HepG2 (cell line): Measurements from ENCODE around the gene STAT6. TPM values are rescaled to one million over a fixed set of nuclear protein-coding genes. Genes with fewer than 3 reads are reported as not detected.

Source experiments
- ATAC-seq: fragments of 200-7000 bp; cut with Tn5 transposase; 3 replicates; pipeline ENCODE4 v1.9.1; 2020; ENCODE audit warnings: mild to moderate bottlenecking, moderate library complexity
- BruUV-seq: library from RNA; stranded (reverse); fragments of 400-500 nt; replicated peaks from 2 replicates; lab custom pipeline; 2021; lab: Mats Ljungman, UMichigan
- CTCF ChIA-PET: fragments of 300-600 bp; formaldehyde crosslinking; extraction: SDS; loops from one replicate; lab custom pipeline; 2021; ENCODE audit warnings: low total read pairs, inconsistent platforms, low intra/inter-chr PET ratio; lab: Yijun Ruan, JAX
- POLR2A ChIA-PET: fragments of 350-600 bp; sonication (Branson Sonifier 250); formaldehyde crosslinking; loops from one replicate; lab custom pipeline; 2020; ENCODE audit warnings: antibody characterized with exemption, inconsistent platforms; lab: Yijun Ruan, JAX
- DNase-seq: peaks from one replicate; pipeline ENCODE4 v3.0.0-alpha.2; 2015; ENCODE audit warnings: low spot score
- FAIRE-seq: peaks from 3 replicates; lab custom pipeline; 2011; peaks lifted over from hg19 to GRCh38; lab: Jason Lieb, UNC
- H2AFZ ChIP-seq: one replicate; pipeline ENCODE4 v1.6.1; 2011; ENCODE audit warnings: low read length, inconsistent platforms
- H3K27ac ChIP-seq: fragments of 300-600 bp; 3 replicates; pipeline ENCODE4 v1.8.0; 2011; ENCODE audit warnings: mixed run types, mild to moderate bottlenecking, mixed read lengths, low read length, inconsistent platforms; ENCODE audit not compliant: insufficient read depth; ENCODE audit errors: extremely low read length
- H3K27me3 ChIP-seq, 2 experiments: fragments of 200-600 bp in 1 of 2; 2 replicates in 1 of 2; 3 replicates in 1 of 2; pipeline versions ENCODE4 v1.6.0 to v1.8.0; 2011; ENCODE audit warnings: low read length in 2 of 2, mild to moderate bottlenecking in 2 of 2, moderate library complexity in 2 of 2, inconsistent platforms in 1 of 2; ENCODE audit not compliant: insufficient read depth in 2 of 2, control insufficient read depth in 1 of 2
- H3K36me3 ChIP-seq, 2 experiments: fragments of 200-600 bp in 1 of 2; replicated peaks in 1 of 2; 2 replicates in 1 of 2; 3 replicates in 1 of 2; pipeline versions ENCODE4 v1.5.1 to v1.8.0; 2011; ENCODE audit warnings: low read length in 2 of 2, inconsistent platforms in 1 of 2; ENCODE audit not compliant: insufficient read depth in 2 of 2, control insufficient read depth in 1 of 2
- H3K4me1 ChIP-seq: 2 replicates; pipeline ENCODE4 v1.5.1; 2012; ENCODE audit warnings: low read length, inconsistent platforms; ENCODE audit not compliant: insufficient read depth
- H3K4me2 ChIP-seq: 2 replicates; pipeline ENCODE4 v1.6.0; 2011; ENCODE audit warnings: low read depth, low read length, inconsistent platforms
- H3K4me3 ChIP-seq, 3 experiments: fragments of 200-600 bp in 1 of 3; sonication (generic), shearing (Covaris generic) in 1 of 3; replicated peaks in 1 of 3; 2 replicates each; pipeline ENCODE4 v1.5.1; 2011 to 2016; ENCODE audit warnings: low read length in 3 of 3, inconsistent platforms in 2 of 3, low read depth in 2 of 3, mild to moderate bottlenecking in 2 of 3, control low read depth in 1 of 3, mixed read lengths in 1 of 3; ENCODE audit not compliant: insufficient read depth in 1 of 3
- H3K79me2 ChIP-seq: one replicate; pipeline ENCODE4 v1.6.1; 2011; ENCODE audit warnings: low read length, inconsistent platforms; ENCODE audit not compliant: insufficient read depth
- H3K9ac ChIP-seq: 2 replicates; pipeline ENCODE4 v1.6.0; 2011; ENCODE audit warnings: mild to moderate bottlenecking, low read depth, low read length, inconsistent platforms; ENCODE audit not compliant: insufficient read depth
- H3K9me3 ChIP-seq: 2 replicates; pipeline ENCODE4 v1.5.1; 2012; ENCODE audit warnings: mild to moderate bottlenecking, low read length
- H4K20me1 ChIP-seq: 2 replicates; pipeline ENCODE4 v1.6.0; 2011; ENCODE audit warnings: inconsistent platforms, mild to moderate bottlenecking, low read length, moderate library complexity; ENCODE audit not compliant: insufficient read depth
- BRF2 ChIP-seq: sonication (generic); formaldehyde crosslinking; IDR thresholded peaks from 2 replicates; pipeline ENCODE4 v1.8.1; 2022; ENCODE audit warnings: mild to moderate bottlenecking, missing genetic modification reagents
- CEBPG ChIP-seq: IDR thresholded peaks from 2 replicates; pipeline ENCODE4 v1.6.1; 2016
- HDAC6 ChIP-seq: fragments of 200-600 bp; sonication (generic); IDR thresholded peaks from 2 replicates; pipeline ENCODE4 v1.7.0; 2017; ENCODE audit warnings: mild to moderate bottlenecking, antibody characterized with exemption, low read length, low read depth
- ISL2 ChIP-seq: sonication (generic); formaldehyde crosslinking; IDR thresholded peaks from 2 replicates; pipeline ENCODE4 v1.5.0; 2020; ENCODE audit warnings: missing genetic modification reagents
- KLF9 ChIP-seq: IDR thresholded peaks from 2 replicates; pipeline ENCODE4 v1.6.1; 2016; ENCODE audit warnings: low read depth
- MAFF ChIP-seq: IDR thresholded peaks from 2 replicates; pipeline ENCODE4 v1.6.1; 2011; ENCODE audit warnings: low read depth, low read length, improper control_type of control experiment
- MAX ChIP-seq: IDR thresholded peaks from 2 replicates; pipeline ENCODE4 v1.6.1; 2012; ENCODE audit warnings: inconsistent platforms
- MYNN ChIP-seq: sonication (generic); formaldehyde crosslinking; IDR thresholded peaks from 2 replicates; pipeline ENCODE4 v1.4.0; 2020; ENCODE audit warnings: mild to moderate bottlenecking, low read depth, missing genetic modification reagents
- RELA ChIP-seq: sonication (generic); formaldehyde crosslinking; IDR thresholded peaks from 2 replicates; pipeline ENCODE4 v1.4.0; 2020; ENCODE audit warnings: missing genetic modification reagents
- ZBED4 ChIP-seq: sonication (generic); formaldehyde crosslinking; IDR thresholded peaks from 2 replicates; pipeline ENCODE4 v1.4.0; 2020; ENCODE audit warnings: missing genetic modification reagents, borderline replicate concordance
- ZBTB33 ChIP-seq: sonication (generic); formaldehyde crosslinking; IDR thresholded peaks from 2 replicates; pipeline ENCODE4 v1.4.0; 2020; ENCODE audit warnings: missing genetic modification reagents
- ZBTB39 ChIP-seq: sonication (generic); formaldehyde crosslinking; IDR thresholded peaks from 2 replicates; pipeline ENCODE4 v1.5.0; 2020; ENCODE audit warnings: missing genetic modification reagents
- ZKSCAN1 ChIP-seq: fragments of 150-350 bp; IDR thresholded peaks from 2 replicates; pipeline ENCODE4 v1.6.1; 2014; ENCODE audit warnings: low read length
- ZNF251 ChIP-seq: sonication (generic); formaldehyde crosslinking; IDR thresholded peaks from 2 replicates; pipeline ENCODE4 v1.9.0; 2021; ENCODE audit warnings: mild to moderate bottlenecking, missing genetic modification reagents
- ZNF333 ChIP-seq: sonication (generic); formaldehyde crosslinking; IDR thresholded peaks from 2 replicates; pipeline ENCODE4 v1.4.0; 2020; ENCODE audit warnings: mild to moderate bottlenecking, missing genetic modification reagents, borderline replicate concordance
- ZNF430 ChIP-seq: sonication (generic); formaldehyde crosslinking; IDR thresholded peaks from 2 replicates; pipeline ENCODE4 v1.9.0; 2021; ENCODE audit warnings: mild to moderate bottlenecking, missing genetic modification reagents
- ZSCAN12 ChIP-seq: sonication (generic); formaldehyde crosslinking; IDR thresholded peaks from 2 replicates; pipeline ENCODE4 v1.9.0; 2021; ENCODE audit warnings: mild to moderate bottlenecking, missing genetic modification reagents
- WGBS: methylation state at CpG from one replicate; pipeline ENCODE4 v1.1.6; 2017; ENCODE audit warnings: low lambda C conversion rate; 5-methylcytosine and 5-hydroxymethylcytosine counted together
- in situ Hi-C: cut with HindIII; loops from 2 replicates; pipeline ENCODE4 v1.10.0; 2017; ENCODE audit warnings: low pct_unique_long_range_greater_than_20kb; ENCODE audit not compliant: extremely low pct_ligation_motif_present
- intact Hi-C: fragments of 100-400 bp; cut with micrococcal nuclease; formaldehyde crosslinking; loops from one replicate; pipeline ENCODE4 v1.10.0; 2022; ENCODE audit not compliant: unreplicated experiment
- polyA plus RNA-seq, 8 experiments: library from polyadenylated mRNA; depleted of rRNA in 3 of 8; stranded (reverse) in 7 of 8; unstranded in 1 of 8; fragments of >200 nt; fragmentation: Illumina TruSeq in 4 of 8; extraction: Trizol in 4 of 8; gene quantifications; 2 replicates each; pipeline versions ENCODE4 v1.2.1 to v1.2.3, GENCODE V29; 2011 to 2016; ENCODE audit warnings: low read depth in 4 of 8, missing spikeins in 1 of 8, mixed read lengths in 1 of 8; ENCODE audit not compliant: insufficient read depth in 1 of 8
- total RNA-seq, 5 experiments: library from RNA; depleted of rRNA; stranded (reverse); fragments of >200 nt; fragmentation: Illumina TruSeq; extraction: Trizol; gene quantifications; 2 replicates each; pipeline ENCODE4 v1.2.3, GENCODE V29; 2016; ENCODE audit warnings: low read depth in 1 of 5

Gene STAT6
- total and polyA plus RNA-seq, 2 of the 13 experiments (the other 11 are each of a cell fraction or from before 2014, with no cell fraction given), result 28.0 to 62.2 TPM

GRCh38 chr12:57154076-57154475, 42.9 kb upstream of the STAT6 start:
- Histone ChIP-seq H3K9ac (no peak overlapping the region), H2AFZ (no peak overlapping the region), H3K79me2 (peaks cover 3% of the 10 kb centered on the region), H4K20me1 (no peaks in the 10 kb centered on the region; the same call in 1 of the 2 replicates), H3K4me2 (no peak overlapping the region; the same call in 1 of the 2 replicates), H3K27ac (no peak overlapping the region), H3K27me3 (no peaks in the 10 kb centered on the region), H3K36me3 (peaks cover 44 to 55% of the 10 kb centered on the region in 2 experiments), H3K9me3 (no peaks in the 10 kb centered on the region), H3K4me1 (peaks cover 66% of the 10 kb centered on the region), H3K4me3 (no peak overlapping the region)
- in situ Hi-C loops, result no loop called here
- FAIRE-seq (no peak), DNase-seq (no peak), ATAC-seq (no peak)
- ChIA-PET POLR2A (interaction anchor here (1.0 to 11.4 kb wide), 2 partner anchors 23 to 52 kb away, joined by 3 to 827 read pairs; partner anchors contain the start of gene LRP1), CTCF (no interaction called here)
- WGBS, result 98% methylated on average over 5 of the region's 6 CpGs
- BruUV-seq, result no TSS peak
- intact Hi-C loops, result no loop called here
- TF ChIP-seq ZBED4, result no peak
- TF ChIP-seq CEBPG (CRISPR knock-in tag), result no peak
- TF ChIP-seq HDAC6, result no peak
- no peak for TF ChIP-seq ZNF430
- TF ChIP-seq ZBTB39 (CRISPR knock-in tag), result no peak
- no peak for TF ChIP-seq RELA (CRISPR knock-in tag)
- no peak for TF ChIP-seq KLF9 (CRISPR knock-in tag)
- TF ChIP-seq ZKSCAN1, result no peak
- TF ChIP-seq ZSCAN12 (CRISPR knock-in tag), result no peak
- no peak for TF ChIP-seq ZBTB33 (CRISPR knock-in tag)
- no peak for TF ChIP-seq ZNF333 (CRISPR knock-in tag)
- TF ChIP-seq MAX, result no peak
- no peak for TF ChIP-seq BRF2 (CRISPR knock-in tag)
- TF ChIP-seq MYNN, result no peak
- no peak for TF ChIP-seq MAFF
- TF ChIP-seq ISL2 (CRISPR knock-in tag), result no peak
- no peak for TF ChIP-seq ZNF251 (CRISPR knock-in tag)
